HCT116 (cell line): ENCODE data around the gene DRAP1. TPM values are rescaled to one million over a fixed set of nuclear protein-coding genes. Genes with fewer than 3 reads are reported as not detected.

Experiments used
- ATAC-seq: fragments of 200-7000 bp; cut with Tn5 transposase; 2 replicates; pipeline ENCODE4 v1.9.1; 2020; ENCODE audit warnings: mild to moderate bottlenecking, moderate library complexity
- BruUV-seq: library from RNA; stranded (reverse); fragments of 400-500 nt; replicated peaks from 2 replicates; lab custom pipeline; 2021; lab: Mats Ljungman, UMichigan
- CTCF ChIA-PET: fragments of 300-600 bp; sonication (Branson Sonifier 250); formaldehyde crosslinking; loops from one replicate; lab custom pipeline; 2021; ENCODE audit warnings: antibody characterized with exemption; lab: Charles Lee
- POLR2A ChIA-PET: fragments of 300-600, 350-600 bp; sonication (Branson Sonifier 250); formaldehyde crosslinking; loops from one replicate; lab custom pipeline; 2021; ENCODE audit warnings: antibody characterized with exemption; lab: Charles Lee
- RAD21 ChIA-PET, 2 experiments: fragments of 300-600 bp; sonication (Branson Sonifier 250); formaldehyde crosslinking; loops; one replicate each; lab custom pipeline; 2023; ENCODE audit warnings: low total read pairs in 2 of 2; ENCODE audit not compliant: uncharacterized antibody in 2 of 2, unreplicated experiment in 2 of 2, low non-redundant PET in 1 of 2; lab: Charles Lee
- DNase-seq: peaks from one replicate; pipeline ENCODE4 v3.0.0-alpha.2; 2010; ENCODE audit warnings: low read depth, low spot score
- H2AFZ ChIP-seq: fragments of 200-600 bp; shearing (Covaris generic), sonication (generic); 2 replicates; pipeline ENCODE4 v1.6.1; 2017; ENCODE audit warnings: low read depth, mixed run types, mixed read lengths, antibody characterized with exemption, low read length; ENCODE audit not compliant: poor library complexity, severe bottlenecking
- H3K27ac ChIP-seq: 2 replicates; pipeline ENCODE4 v1.5.1; 2012; ENCODE audit warnings: low read depth, low read length
- H3K27me3 ChIP-seq: fragments of 200-600 bp; sonication (generic); 2 replicates; pipeline ENCODE4 v1.6.1; 2016; ENCODE audit warnings: mixed run types, low read length, mixed read lengths; ENCODE audit not compliant: insufficient read depth
- H3K36me3 ChIP-seq, 2 experiments: fragments of 200-500 bp in 1 of 2; fragments of 200-600 bp in 1 of 2; sonication (Bioruptor generic) in 1 of 2; sonication (generic) in 1 of 2; 2 replicates each; pipeline versions ENCODE4 v1.5.1 to v1.6.1; 2014 to 2016; ENCODE audit warnings: low read length in 2 of 2, inconsistent platforms in 1 of 2, mixed read lengths in 1 of 2, mixed run types in 1 of 2; ENCODE audit not compliant: insufficient read depth in 2 of 2, control insufficient read depth in 1 of 2
- H3K4me1 ChIP-seq, 2 experiments: fragments of 200-600 bp in 1 of 2; sonication (generic) in 1 of 2; 2 replicates each; pipeline versions ENCODE4 v1.5.1 to v1.6.1; 2012 to 2017; ENCODE audit warnings: low read length in 2 of 2, inconsistent platforms in 1 of 2, mild to moderate bottlenecking in 1 of 2, mixed read lengths in 1 of 2, mixed run types in 1 of 2, moderate library complexity in 1 of 2; ENCODE audit not compliant: insufficient read depth in 2 of 2, control insufficient read depth in 1 of 2
- H3K4me2 ChIP-seq: fragments of 200-600 bp; sonication (generic); 2 replicates; pipeline ENCODE4 v1.6.1; 2017; ENCODE audit warnings: mixed run types, low read length, mixed read lengths
- H3K4me3 ChIP-seq, 2 experiments: fragments of 200-600 bp in 1 of 2; sonication (generic) in 1 of 2; replicated peaks in 1 of 2; 2 replicates each; pipeline ENCODE4 v1.5.1; 2011 to 2016; ENCODE audit warnings: low read length in 2 of 2, control low read depth in 1 of 2, low read depth in 1 of 2, mild to moderate bottlenecking in 1 of 2, mixed read lengths in 1 of 2, mixed run types in 1 of 2
- H3K79me2 ChIP-seq: fragments of 200-600 bp; sonication (generic); 2 replicates; pipeline ENCODE4 v1.6.1; 2017; ENCODE audit warnings: mild to moderate bottlenecking, mixed run types, low read length, moderate library complexity, mixed read lengths; ENCODE audit not compliant: insufficient read depth
- H3K9ac ChIP-seq: fragments of 200-600 bp; sonication (generic); 2 replicates; pipeline ENCODE4 v1.6.1; 2016; ENCODE audit warnings: low read length, mixed read lengths
- H3K9me2 ChIP-seq: fragments of 200-600 bp; sonication (generic), shearing (Covaris generic); 2 replicates; pipeline ENCODE4 v1.6.1; 2017; ENCODE audit warnings: mixed run types, mild to moderate bottlenecking, moderate library complexity; ENCODE audit not compliant: insufficient read depth
- H3K9me3 ChIP-seq, 2 experiments: fragments of 200-500 bp in 1 of 2; fragments of 200-600 bp in 1 of 2; sonication (Bioruptor generic) in 1 of 2; sonication (generic) in 1 of 2; 2 replicates each; pipeline ENCODE4 v1.6.1; 2014 to 2017; ENCODE audit warnings: low read length in 2 of 2, mixed read lengths in 2 of 2, inconsistent platforms in 1 of 2, low read depth in 1 of 2, mild to moderate bottlenecking in 1 of 2, mixed run types in 1 of 2, moderate library complexity in 1 of 2; ENCODE audit not compliant: control insufficient read depth in 1 of 2, insufficient read depth in 1 of 2
- H4K20me1 ChIP-seq: fragments of 200-600 bp; sonication (generic), shearing (Covaris generic); 2 replicates; pipeline ENCODE4 v1.6.1; 2017; ENCODE audit warnings: mixed run types, mild to moderate bottlenecking, moderate library complexity; ENCODE audit not compliant: insufficient read depth
- ELF1 ChIP-seq: IDR thresholded peaks from 2 replicates; pipeline ENCODE4 v1.6.1; 2012; ENCODE audit warnings: low read depth, borderline replicate concordance
- FOSL1 ChIP-seq: IDR thresholded peaks from 2 replicates; pipeline ENCODE4 v1.6.1; 2012; ENCODE audit warnings: low read depth
- SRF ChIP-seq: IDR thresholded peaks from 2 replicates; pipeline ENCODE4 v1.6.1; 2012; ENCODE audit warnings: low read depth
- intact Hi-C: fragments of 100-400 bp; cut with micrococcal nuclease; formaldehyde crosslinking; loops from 2 replicates; pipeline ENCODE4 v1.10.0; 2022
- total RNA-seq: library from RNA; stranded (reverse); gene quantifications from one replicate; pipeline ENCODE4 v1.2.1, GENCODE V29; 2021; ENCODE audit not compliant: unreplicated experiment
- TF ChIP-seq, protein P1 (sequence below): IDR thresholded peaks from 2 replicates; pipeline ENCODE4 v1.6.1; 2012

Gene DRAP1
- total RNA-seq, 1 experiment from 2014 or later = 158 TPM

DNA sequence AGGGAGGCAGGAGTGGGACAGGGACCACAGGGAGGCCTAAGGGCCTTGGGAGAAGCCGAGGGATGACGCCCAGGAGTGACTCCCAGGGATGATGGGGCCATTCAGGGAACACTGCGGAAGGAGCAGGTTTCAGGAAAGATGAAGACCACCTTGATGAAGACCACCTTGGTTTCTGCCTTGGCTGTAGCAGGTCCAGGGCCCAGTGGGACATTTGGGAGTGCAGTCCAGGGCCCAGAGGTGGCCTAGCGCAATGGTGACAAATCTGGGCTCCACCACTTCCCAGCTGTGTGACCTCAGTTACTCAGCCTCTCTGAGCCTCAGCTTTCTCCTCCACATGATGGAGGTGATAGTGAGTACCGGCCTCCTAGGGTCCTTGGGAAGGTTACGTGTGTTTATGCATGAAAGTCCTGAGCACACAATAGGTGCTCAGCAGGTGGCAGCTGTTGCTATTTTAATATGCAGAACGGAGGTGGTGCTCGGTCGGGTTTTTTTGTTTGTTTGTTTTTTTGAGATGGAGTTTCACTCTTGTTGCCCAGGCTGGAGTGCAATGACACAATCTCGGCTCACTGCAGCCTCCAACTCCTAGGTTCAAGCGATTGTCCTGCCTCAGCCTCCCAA lies 26.8 kb downstream of the DRAP1 start:
- ATAC-seq (no peak), DNase-seq (no peak)
- no TSS peak for BruUV-seq
- Histone ChIP-seq H4K20me1 (no peaks in the 10 kb centered on the region), H3K9ac (no peak overlapping the region), H3K79me2 (no peaks in the 10 kb centered on the region), H3K9me3 (no peaks in the 10 kb centered on the region), H2AFZ (no peak overlapping the region), H3K4me2 (no peak overlapping the region), H3K4me1 (no peaks in the 10 kb centered on the region), H3K27ac (no peak overlapping the region), H3K4me3 (no peak overlapping the region), H3K9me2 (no peaks in the 10 kb centered on the region), H3K36me3 (no peaks in the 10 kb centered on the region), H3K27me3 (no peaks in the 10 kb centered on the region)
- TF ChIP-seq, protein P1, sequence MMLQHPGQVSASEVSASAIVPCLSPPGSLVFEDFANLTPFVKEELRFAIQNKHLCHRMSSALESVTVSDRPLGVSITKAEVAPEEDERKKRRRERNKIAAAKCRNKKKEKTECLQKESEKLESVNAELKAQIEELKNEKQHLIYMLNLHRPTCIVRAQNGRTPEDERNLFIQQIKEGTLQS = no peak
- TF ChIP-seq FOSL1 (no peak), ELF1 (no peak)
- CTCF ChIA-PET = no interaction called here
- RAD21 ChIA-PET = no interaction called here
- POLR2A ChIA-PET = no interaction called here
- intact Hi-C loops = no loop called here

DNA sequence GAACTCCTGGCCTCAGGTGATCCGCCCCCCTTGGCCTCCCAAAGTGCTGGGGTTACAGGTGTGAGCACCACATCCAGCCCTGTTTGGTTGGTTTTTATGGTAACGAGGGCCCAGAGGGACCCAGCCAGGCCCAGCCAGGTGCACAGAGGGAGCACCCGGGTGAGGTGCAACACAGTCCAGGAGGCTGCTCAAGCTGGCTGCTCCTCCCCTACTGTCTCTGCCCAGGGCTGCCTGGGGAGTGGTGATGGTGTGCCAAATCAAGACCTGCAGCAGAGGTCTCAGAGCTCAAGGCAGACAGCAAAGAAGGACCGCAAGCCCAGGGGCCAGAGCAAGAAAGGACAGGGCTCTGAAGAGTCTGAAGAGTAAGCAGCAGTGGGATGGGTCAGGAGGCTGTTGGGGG lies 27.4 kb downstream of the DRAP1 start:
- Histone ChIP-seq H3K27me3 (no peaks in the 10 kb centered on the region), H3K9ac (no peak overlapping the region), H3K79me2 (no peaks in the 10 kb centered on the region), H3K4me3 (no peak overlapping the region), H3K9me2 (no peaks in the 10 kb centered on the region), H3K4me2 (no peak overlapping the region), H2AFZ (no peak overlapping the region), H3K9me3 (no peaks in the 10 kb centered on the region), H4K20me1 (no peaks in the 10 kb centered on the region), H3K4me1 (no peaks in the 10 kb centered on the region), H3K27ac (no peak overlapping the region), H3K36me3 (no peaks in the 10 kb centered on the region)
- no peak for TF ChIP-seq SRF
- RAD21 ChIA-PET = interaction anchor here in 1 of 2 experiments (0.6 kb wide), 1 partner anchor 49 kb away, joined by 5 read pairs; no protein-coding TSS in a partner anchor
- intact Hi-C loops = no loop called here
- DNase-seq = no peak
- POLR2A ChIA-PET = no interaction called here
- ATAC-seq = no peak
- CTCF ChIA-PET = no interaction called here
- no TSS peak for BruUV-seq
